H1 (cell line): ENCODE data around the gene NPC1L1. TPM values are rescaled to one million over a fixed set of nuclear protein-coding genes. Genes with fewer than 3 reads are reported as not detected.

Source experiments
- CTCF ChIA-PET: fragments of 300-600 bp; sonication (Branson Sonifier 250); formaldehyde crosslinking; loops from one replicate; lab custom pipeline; 2021; ENCODE audit not compliant: partially characterized antibody; lab: Charles Lee
- POLR2A ChIA-PET: fragments of 300-600 bp; sonication (Branson Sonifier 250); formaldehyde crosslinking; loops from one replicate; lab custom pipeline; 2021; ENCODE audit warnings: inconsistent platforms; ENCODE audit not compliant: partially characterized antibody; lab: Charles Lee
- DNase-seq, 2 experiments: peaks; one replicate each; pipeline versions ENCODE4 v3.0.0 to v3.0.0-alpha.2; 2010 to 2022; ENCODE audit warnings: low spot score in 2 of 2, low read depth in 1 of 2, mixed read lengths in 1 of 2
- FAIRE-seq: peaks from 2 replicates; lab custom pipeline; 2011; peaks lifted over from hg19 to GRCh38; lab: Jason Lieb, UNC
- H2AFZ ChIP-seq: 2 replicates; pipeline ENCODE4 v1.8.1; 2012; ENCODE audit warnings: low read length, inconsistent platforms
- H2AK5ac ChIP-seq: 2 replicates; pipeline ENCODE4 v1.6.1; 2013; ENCODE audit warnings: low read depth, low read length
- H2BK120ac ChIP-seq: replicated peaks from 2 replicates; pipeline ENCODE3; 2013; ENCODE audit warnings: low read depth, low read length, inconsistent platforms
- H2BK12ac ChIP-seq: 2 replicates; pipeline ENCODE4 v1.6.1; 2013; ENCODE audit warnings: low read depth, low read length
- H2BK15ac ChIP-seq: 2 replicates; pipeline ENCODE4 v1.6.1; 2013; ENCODE audit warnings: low read length
- H2BK20ac ChIP-seq: 2 replicates; pipeline ENCODE4 v1.6.1; 2013; ENCODE audit warnings: low read length
- H2BK5ac ChIP-seq: 2 replicates; pipeline ENCODE4 v1.6.1; 2013; ENCODE audit warnings: low read depth, low read length
- H3K14ac ChIP-seq: 2 replicates; pipeline ENCODE4 v1.6.1; 2013; ENCODE audit warnings: inconsistent platforms; ENCODE audit not compliant: insufficient read length
- H3K18ac ChIP-seq: 2 replicates; pipeline ENCODE4 v1.6.1; 2013; ENCODE audit warnings: low read length; ENCODE audit errors: extremely low read depth
- H3K23ac ChIP-seq: 2 replicates; pipeline ENCODE4 v1.6.1; 2013; ENCODE audit warnings: inconsistent platforms; ENCODE audit not compliant: insufficient read length
- H3K23me2 ChIP-seq: 2 replicates; pipeline ENCODE4 v1.6.1; 2013; ENCODE audit warnings: low read depth, low read length
- H3K27ac ChIP-seq: 2 replicates; pipeline ENCODE4 v1.6.1; 2011; ENCODE audit warnings: low read depth, low read length, inconsistent platforms
- H3K27me3 ChIP-seq, 4 experiments: replicated peaks in 1 of 4; 1 replicate in 1 of 4; 2 replicates in 3 of 4; pipeline versions ENCODE4 v1.6.1 to v1.8.1; 2011 to 2013; ENCODE audit warnings: low read length in 3 of 4, mild to moderate bottlenecking in 3 of 4, inconsistent platforms in 2 of 4, mixed read lengths in 2 of 4, moderate library complexity in 1 of 4; ENCODE audit not compliant: control insufficient read depth in 3 of 4, insufficient read depth in 3 of 4; ENCODE audit errors: extremely low read depth in 1 of 4
- H3K36me3 ChIP-seq, 4 experiments: 2 replicates each; pipeline versions ENCODE4 v1.6.1 to v1.8.1; 2011 to 2013; ENCODE audit warnings: mild to moderate bottlenecking in 4 of 4, low read length in 3 of 4, moderate library complexity in 2 of 4, control low read depth in 1 of 4, inconsistent platforms in 1 of 4; ENCODE audit not compliant: insufficient read depth in 4 of 4, control insufficient read depth in 2 of 4
- H3K4ac ChIP-seq: replicated peaks from 2 replicates; pipeline ENCODE3; 2013; ENCODE audit warnings: low read length, low read depth, mixed read lengths, inconsistent platforms; ENCODE audit not compliant: insufficient read length
- H3K4me1 ChIP-seq, 4 experiments: replicated peaks in 1 of 4; 1 replicate in 1 of 4; 2 replicates in 3 of 4; pipeline versions ENCODE4 v1.6.1 to v1.8.1; 2011 to 2013; ENCODE audit warnings: low read length in 3 of 4, inconsistent platforms in 2 of 4, mixed read lengths in 1 of 4; ENCODE audit not compliant: insufficient read depth in 4 of 4, control insufficient read depth in 3 of 4
- H3K4me2 ChIP-seq, 2 experiments: 2 replicates each; pipeline versions ENCODE4 v1.6.1 to v1.8.1; 2011 to 2013; ENCODE audit warnings: low read depth in 2 of 2, low read length in 2 of 2, control low read depth in 1 of 2, inconsistent platforms in 1 of 2, mild to moderate bottlenecking in 1 of 2; ENCODE audit not compliant: insufficient read depth in 1 of 2
- H3K4me3 ChIP-seq, 4 experiments: fragments of 200-600, 300-600 bp in 1 of 4; sonication (generic), shearing (Covaris generic), sonication (Bioruptor Twin) in 1 of 4; 2 replicates each; pipeline versions ENCODE4 v1.5.1 to v1.8.1; 2011 to 2016; ENCODE audit warnings: low read length in 4 of 4, low read depth in 3 of 4, control low read depth in 2 of 4, inconsistent platforms in 2 of 4, mild to moderate bottlenecking in 2 of 4, mixed read lengths in 1 of 4, moderate library complexity in 1 of 4; ENCODE audit not compliant: insufficient read depth in 2 of 4; ENCODE audit errors: extremely low read depth in 1 of 4
- H3K56ac ChIP-seq: replicated peaks from 2 replicates; pipeline ENCODE3; 2013; ENCODE audit warnings: low read depth, mild to moderate bottlenecking, mixed read lengths, low read length, inconsistent platforms; ENCODE audit not compliant: insufficient read length
- H3K79me1 ChIP-seq: 2 replicates; pipeline ENCODE4 v1.6.1; 2013; ENCODE audit warnings: low read depth, low read length, control low read depth
- H3K79me2 ChIP-seq, 2 experiments: 2 replicates each; pipeline versions ENCODE4 v1.6.1 to v1.8.1; 2012 to 2013; ENCODE audit warnings: low read length in 2 of 2, mild to moderate bottlenecking in 2 of 2, inconsistent platforms in 1 of 2; ENCODE audit not compliant: insufficient read depth in 2 of 2, control insufficient read depth in 1 of 2
- H3K9ac ChIP-seq, 4 experiments: replicated peaks in 1 of 4; 1 replicate in 1 of 4; 2 replicates in 3 of 4; pipeline versions ENCODE4 v1.6.1 to v1.8.1; 2011 to 2013; ENCODE audit warnings: low read depth in 3 of 4, low read length in 3 of 4, control low read depth in 2 of 4, mild to moderate bottlenecking in 2 of 4, moderate library complexity in 2 of 4, inconsistent platforms in 1 of 4; ENCODE audit errors: extremely low read depth in 1 of 4
- H3K9me3 ChIP-seq, 2 experiments: 2 replicates each; pipeline versions ENCODE4 v1.6.1 to v1.8.1; 2012 to 2013; ENCODE audit warnings: mild to moderate bottlenecking in 2 of 2, moderate library complexity in 2 of 2, control low read depth in 1 of 2, inconsistent platforms in 1 of 2, low read depth in 1 of 2, low read length in 1 of 2, mixed read lengths in 1 of 2; ENCODE audit not compliant: insufficient read depth in 2 of 2
- H4K20me1 ChIP-seq, 2 experiments: replicated peaks in 1 of 2; 2 replicates each; pipeline versions ENCODE3 to v1.8.1; 2011 to 2013; ENCODE audit warnings: inconsistent platforms in 2 of 2, low read length in 2 of 2, mild to moderate bottlenecking in 1 of 2; ENCODE audit not compliant: insufficient read depth in 2 of 2, control insufficient read depth in 1 of 2
- H4K5ac ChIP-seq: 2 replicates; pipeline ENCODE4 v1.6.1; 2013; ENCODE audit warnings: low read length, low read depth, mixed read lengths, inconsistent platforms; ENCODE audit not compliant: insufficient read length
- H4K8ac ChIP-seq: 2 replicates; pipeline ENCODE4 v1.8.0; 2013; ENCODE audit warnings: mild to moderate bottlenecking, moderate library complexity, low read length, inconsistent platforms; ENCODE audit not compliant: insufficient read depth; ENCODE audit errors: extremely low read depth
- H4K91ac ChIP-seq: replicated peaks from 2 replicates; pipeline ENCODE3; 2013; ENCODE audit warnings: low read length, mixed read lengths, inconsistent platforms; ENCODE audit not compliant: insufficient read length
- E2F6 ChIP-seq: IDR thresholded peaks from 2 replicates; pipeline ENCODE4 v1.6.1; 2012; ENCODE audit warnings: inconsistent platforms
- FOSL1 ChIP-seq: IDR thresholded peaks from 2 replicates; pipeline ENCODE4 v1.6.1; 2011; ENCODE audit warnings: mild to moderate bottlenecking, low read depth, low read length, moderate library complexity; ENCODE audit not compliant: insufficient read depth
- KDM4A ChIP-seq: IDR thresholded peaks from one replicate; pipeline ENCODE4 v1.7.1; 2012; ENCODE audit warnings: low read depth, mild to moderate bottlenecking, moderate library complexity, low read length, inconsistent platforms; ENCODE audit not compliant: severe bottlenecking
- RAD21 ChIP-seq, 2 experiments: IDR thresholded peaks in 1 of 2; conservative IDR thresholded peaks in 1 of 2; 2 replicates each; pipeline ENCODE4 v1.6.1; 2011; ENCODE audit warnings: low read depth in 2 of 2, low read length in 2 of 2, improper control_type of control experiment in 1 of 2, inconsistent platforms in 1 of 2, mild to moderate bottlenecking in 1 of 2, moderate library complexity in 1 of 2
- SAP30 ChIP-seq: fragments of 300-600 bp; sonication (generic); IDR thresholded peaks from 2 replicates; pipeline ENCODE4 v1.7.1; 2012; ENCODE audit warnings: low read length, moderate library complexity, mild to moderate bottlenecking, inconsistent platforms; ENCODE audit not compliant: insufficient read depth, insufficient replicate concordance
- SP4 ChIP-seq: IDR thresholded peaks from 2 replicates; pipeline ENCODE4 v1.6.1; 2012; ENCODE audit warnings: low read length, inconsistent platforms
- TAF1 ChIP-seq: IDR thresholded peaks from 2 replicates; pipeline ENCODE4 v1.6.1; 2011; ENCODE audit warnings: mild to moderate bottlenecking, low read depth, low read length
- TAF7 ChIP-seq: optimal IDR thresholded peaks from 2 replicates; pipeline ENCODE3; 2011; ENCODE audit warnings: low read depth, mild to moderate bottlenecking, inconsistent platforms, low read length, moderate library complexity, borderline replicate concordance
- TCF12 ChIP-seq: IDR thresholded peaks from 2 replicates; pipeline ENCODE4 v1.6.1; 2011; ENCODE audit warnings: low read depth, mild to moderate bottlenecking, low read length
- USF2 ChIP-seq: IDR thresholded peaks from 2 replicates; pipeline ENCODE4 v1.6.1; 2011; ENCODE audit warnings: low read length, improper control_type of control experiment
- YY1 ChIP-seq: IDR thresholded peaks from 2 replicates; pipeline ENCODE4 v1.6.1; 2011; ENCODE audit warnings: low read depth, mild to moderate bottlenecking, low read length
- WGBS, 2 experiments: shearing (Covaris generic) in 1 of 2; methylation state at CpG; one replicate each; pipeline versions ENCODE4 v1.1.6 to v1.1.7; 2013 to 2015; ENCODE audit warnings: low lambda C conversion rate in 2 of 2, mixed read lengths in 2 of 2, inconsistent platforms in 1 of 2, low coverage in 1 of 2, missing lambda C conversion rate in 1 of 2; ENCODE audit not compliant: insufficient replicate concordance in 2 of 2, insufficient coverage in 1 of 2, insufficient read length in 1 of 2; ENCODE audit errors: extremely low coverage in 1 of 2, missing lambda C conversion rate in 1 of 2; 5-methylcytosine and 5-hydroxymethylcytosine counted together
- polyA plus RNA-seq, 7 experiments: library from polyadenylated mRNA; depleted of rRNA in 3 of 7; stranded (reverse) in 5 of 7; unstranded in 2 of 7; fragments of >200 nt in 5 of 7; fragments of 200-250 nt in 2 of 7; gene quantifications; 1 replicate in 5 of 7; 2 replicates in 1 of 7; 4 replicates in 1 of 7; pipeline versions ENCODE4 v1.2.1 to v1.2.3, GENCODE V29; 2011 to 2013; ENCODE audit warnings: missing spikeins in 2 of 7, mixed read lengths in 2 of 7
- total RNA-seq: library from RNA; stranded (reverse); fragmentation: NEBNext Ultra II Directional; extraction: Animal tissue kit (Norgen Biotek cat#: 25700); gene quantifications from 2 replicates; pipeline ENCODE4 v1.2.1, GENCODE V29; 2021

Gene NPC1L1
- total and polyA plus RNA-seq, 2 of the 8 experiments (the other 6 are each of a cell fraction or from before 2014, with no cell fraction given), result 0.06 to 0.21 TPM

- no peak overlapping the region for H3K27ac ChIP-seq
- H3K79me1 ChIP-seq, result no peaks in the 10 kb centered on the region
- H2AK5ac ChIP-seq, result no peak overlapping the region
- WGBS, 2 experiments, result 66% methylated on average over 7 of the region's 7 CpGs; no CpG with 5 or more reads in 1 of the 2 experiments
- no peak overlapping the region for H4K5ac ChIP-seq
- no peak overlapping the region for H3K23ac ChIP-seq
- H2BK15ac ChIP-seq, result no peak overlapping the region
- CTCF ChIA-PET, result interaction anchor here (0.6 to 10.0 kb wide), 38 partner anchors 11 to 1909 kb away, joined by 3 to 98 read pairs (median 4); partner anchors contain the start of genes NUDCD3 and OGDH
- H2BK20ac ChIP-seq, result no peak overlapping the region
- H3K36me3 ChIP-seq, result no peaks in the 10 kb centered on the region
- peak overlapping the region; percentile 64; the same call in 1 of the 2 replicates for H2AFZ ChIP-seq
- DNase-seq, result peak; percentile 39 to 85
- H4K91ac ChIP-seq, result no peak overlapping the region
- no peak overlapping the region for H2BK12ac ChIP-seq
- no peak overlapping the region for H3K4me3 ChIP-seq
- FAIRE-seq, result peak; percentile 60
- no peak overlapping the region for H4K8ac ChIP-seq
- H3K9ac ChIP-seq, result no peak overlapping the region
- POLR2A ChIA-PET, result interaction anchor here (1.2 to 1.7 kb wide), 4 partner anchors 13 to 45 kb away, joined by 3 to 5 read pairs (median 4); partner anchors contain the start of genes DDX56 and NUDCD3
- no peaks in the 10 kb centered on the region for H3K9me3 ChIP-seq
- no peak overlapping the region for H2BK120ac ChIP-seq
- no peak overlapping the region for H3K4me2 ChIP-seq
- H3K27me3 ChIP-seq, result no peaks in the 10 kb centered on the region
- no peaks in the 10 kb centered on the region for H4K20me1 ChIP-seq
- no peak overlapping the region for H3K18ac ChIP-seq
- H3K14ac ChIP-seq, result no peak overlapping the region
- no peak overlapping the region for H3K4ac ChIP-seq
- no peaks in the 10 kb centered on the region for H3K23me2 ChIP-seq
- H3K79me2 ChIP-seq, result no peaks in the 10 kb centered on the region
- H3K56ac ChIP-seq, result no peak overlapping the region
- no peak overlapping the region for H2BK5ac ChIP-seq
- H3K4me1 ChIP-seq, result no peaks in the 10 kb centered on the region
- TF ChIP-seq SAP30, result no peak
- no peak for TF ChIP-seq E2F6
- TF ChIP-seq TAF7, result no peak
- no peak for TF ChIP-seq SP4
- peak; percentile 56 to 69 for TF ChIP-seq RAD21 (IDR thresholded peaks at IDR 0.05 in 1 of 2, conservative IDR thresholded peaks at IDR 0.05 in 1 of 2; ENCODE audit: low read depth in 2 of 2, low read length in 2 of 2)
- no peak for TF ChIP-seq USF2
- TF ChIP-seq TCF12, result no peak
- peak; percentile 32; the same call in 1 of the 2 replicates for TF ChIP-seq YY1
- TF ChIP-seq TAF1, result no peak
- no peak for TF ChIP-seq KDM4A
- TF ChIP-seq FOSL1, result no peak
Measured at GRCh38 chr7:44534501-44534900, 6.6 kb downstream of the NPC1L1 start.
